Measurements from ENCODE around the gene NUP50. TPM values are rescaled to one million over a fixed set of nuclear protein-coding genes. Genes with fewer than 3 reads are reported as not detected.

Gene NUP50
- total and polyA plus RNA-seq, 2 of the 13 experiments (the other 11 are each of a cell fraction or from before 2014, with no cell fraction given) = 14.2 to 52.4 TPM

- TF ChIP-seq MAFF (IDR thresholded peaks at IDR 0.05; ENCODE audit: low read depth, low read length) (no peak), ZNF724P (CRISPR knock-in tag; IDR thresholded peaks at IDR 0.05; ENCODE audit: borderline replicate concordance) (no peak), ZNF737 (CRISPR knock-in tag; IDR thresholded peaks at IDR 0.05; ENCODE audit: borderline replicate concordance) (no peak), ZUFSP (CRISPR knock-in tag; IDR thresholded peaks at IDR 0.05; ENCODE audit: borderline replicate concordance) (no peak), ZNF550 (CRISPR knock-in tag; IDR thresholded peaks at IDR 0.05; ENCODE audit: borderline replicate concordance) (no peak), ZFP1 (CRISPR knock-in tag; IDR thresholded peaks at IDR 0.05) (no peak), NFIB (CRISPR knock-in tag; IDR thresholded peaks at IDR 0.05; ENCODE audit: borderline replicate concordance) (no peak), ZNF598 (CRISPR knock-in tag; IDR thresholded peaks at IDR 0.05; ENCODE audit: borderline replicate concordance) (no peak), SOX6 (IDR thresholded peaks at IDR 0.05) (no peak), SOX6 (CRISPR knock-in tag; IDR thresholded peaks at IDR 0.05) (no peak), CSRNP2 (CRISPR knock-in tag; conservative IDR thresholded peaks at IDR 0.05; ENCODE audit: low read depth) (no peak), ZNF713 (CRISPR knock-in tag; IDR thresholded peaks at IDR 0.05) (no peak), ZSCAN9 (CRISPR knock-in tag; IDR thresholded peaks at IDR 0.05; ENCODE audit: borderline replicate concordance) (0 out of 2 replicates have a peak, but pooled peaks have one; percentile 42), EHMT2 (IDR thresholded peaks at IDR 0.05; ENCODE audit: borderline replicate concordance, low read depth, low read length) (no peak), ZKSCAN8 (CRISPR knock-in tag; IDR thresholded peaks at IDR 0.05; ENCODE audit: borderline replicate concordance) (peak; percentile 53; the same call in 1 of the 2 replicates), E2F5 (CRISPR knock-in tag; conservative IDR thresholded peaks at IDR 0.05) (no peak), KDM1A (CRISPR knock-in tag; IDR thresholded peaks at IDR 0.05) (no peak), PITX1 (CRISPR knock-in tag; IDR thresholded peaks at IDR 0.05) (peak; percentile 92), ZNF44 (CRISPR knock-in tag; IDR thresholded peaks at IDR 0.05) (no peak), SRY (CRISPR knock-in tag; IDR thresholded peaks at IDR 0.05) (no peak), CREM (IDR thresholded peaks at IDR 0.05) (no peak; the same call in 1 of the 2 replicates), CREM (CRISPR knock-in tag; IDR thresholded peaks at IDR 0.05) (no peak), PRMT3 (CRISPR knock-in tag; IDR thresholded peaks at IDR 0.05; ENCODE audit: borderline replicate concordance, low read depth) (no peak)
- TF ChIP-seq, protein P1, sequence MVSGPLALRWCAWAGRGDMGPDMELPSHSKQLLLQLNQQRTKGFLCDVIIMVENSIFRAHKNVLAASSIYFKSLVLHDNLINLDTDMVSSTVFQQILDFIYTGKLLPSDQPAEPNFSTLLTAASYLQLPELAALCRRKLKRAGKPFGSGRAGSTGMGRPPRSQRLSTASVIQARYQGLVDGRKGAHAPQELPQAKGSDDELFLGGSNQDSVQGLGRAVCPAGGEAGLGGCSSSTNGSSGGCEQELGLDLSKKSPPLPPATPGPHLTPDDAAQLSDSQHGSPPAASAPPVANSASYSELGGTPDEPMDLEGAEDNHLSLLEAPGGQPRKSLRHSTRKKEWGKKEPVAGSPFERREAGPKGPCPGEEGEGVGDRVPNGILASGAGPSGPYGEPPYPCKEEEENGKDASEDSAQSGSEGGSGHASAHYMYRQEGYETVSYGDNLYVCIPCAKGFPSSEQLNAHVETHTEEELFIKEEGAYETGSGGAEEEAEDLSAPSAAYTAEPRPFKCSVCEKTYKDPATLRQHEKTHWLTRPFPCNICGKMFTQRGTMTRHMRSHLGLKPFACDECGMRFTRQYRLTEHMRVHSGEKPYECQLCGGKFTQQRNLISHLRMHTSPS (CRISPR knock-in tag; IDR thresholded peaks at IDR 0.05; ENCODE audit: low read depth) = 0 out of 2 replicates have a peak, but pooled peaks have one; percentile 19
- TF ChIP-seq, protein P2, sequence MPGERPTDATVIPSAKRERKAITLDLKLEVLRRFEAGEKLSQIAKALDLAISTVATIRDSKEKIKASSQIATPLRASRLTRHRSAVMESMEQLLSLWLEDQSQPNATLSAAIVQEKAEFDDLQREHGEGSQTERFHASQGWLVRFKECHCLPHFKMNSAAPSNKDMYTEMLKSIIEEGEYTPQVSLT (CRISPR knock-in tag; IDR thresholded peaks at IDR 0.05; ENCODE audit: borderline replicate concordance, low read depth) = no peak
These were observed 3.9 kb upstream of the NUP50 start (continued) for GRCh38 chr22:45159652-45160462.
